Left ventricle myocardium inferior (tissue), 1 donor: ENCODE results near the gene CCDC136. TPM values are rescaled to one million over a fixed set of nuclear protein-coding genes. Genes with fewer than 3 reads are reported as not detected.

Experiments used
- DNase-seq: peaks from one replicate; pipeline ENCODE4 v3.0.0-alpha.2; 2020
- H3K27ac ChIP-seq: fragments of 200-600 bp; replicated peaks from 2 replicates; pipeline ENCODE4 v1.8.0; 2021
- H3K27me3 ChIP-seq: fragments of 200-600 bp; 2 replicates; pipeline ENCODE4 v1.8.0; 2021; ENCODE audit warnings: low read depth
- H3K36me3 ChIP-seq: fragments of 200-600 bp; 2 replicates; pipeline ENCODE4 v1.8.0; 2021
- H3K4me1 ChIP-seq: fragments of 200-600 bp; 2 replicates; pipeline ENCODE4 v1.8.0; 2021
- H3K4me3 ChIP-seq: fragments of 200-600 bp; 2 replicates; pipeline ENCODE4 v1.8.0; 2021; ENCODE audit warnings: mild to moderate bottlenecking, moderate library complexity
- H3K9me3 ChIP-seq: fragments of 200-600 bp; replicated peaks from 2 replicates; pipeline ENCODE4 v1.8.0; 2021
- CTCF ChIP-seq: fragments of 200-600 bp; IDR thresholded peaks from 2 replicates; pipeline ENCODE4 v1.8.0; 2021; ENCODE audit warnings: antibody characterized with exemption, mild to moderate bottlenecking, borderline replicate concordance
- intact Hi-C: fragments of 100-400 bp; cut with micrococcal nuclease; formaldehyde crosslinking; loops from one replicate; pipeline ENCODE4 v1.11.0; 2022
- total RNA-seq: library from RNA; stranded (reverse); fragmentation: NEBNext Ultra II Directional; extraction: Animal tissue kit (Norgen Biotek cat#: 25700); gene quantifications from one replicate; pipeline ENCODE4 v1.2.1, GENCODE V29; 2021
- donor health status: DM: no; HTN: yes; CAD: no; lungs with severe emphysema.

Gene CCDC136
- total RNA-seq, 1 donor from 2014 or later = 8.2 TPM

GRCh38 chr7:128778946-128779345 is 12.8 kb upstream of the CCDC136 start:
- no peak overlapping the region for H3K27ac ChIP-seq
- peaks cover 14% of the 10 kb centered on the region for H3K4me1 ChIP-seq
- TF ChIP-seq CTCF = no peak
- no peaks in the 10 kb centered on the region for H3K27me3 ChIP-seq
- intact Hi-C loops = no loop called here
- H3K4me3 ChIP-seq = no peak overlapping the region
- no peaks in the 10 kb centered on the region for H3K36me3 ChIP-seq
- no peak for DNase-seq
- peaks cover 12% of the 10 kb centered on the region for H3K9me3 ChIP-seq

GRCh38 chr7:128781126-128781525 is 10.6 kb upstream of the CCDC136 start:
- Histone ChIP-seq H3K36me3 (no peaks in the 10 kb centered on the region), H3K9me3 (peaks cover 12% of the 10 kb centered on the region), H3K4me3 (no peak overlapping the region), H3K27ac (no peak overlapping the region), H3K27me3 (no peaks in the 10 kb centered on the region), H3K4me1 (peaks cover 14% of the 10 kb centered on the region)
- intact Hi-C loops = no loop called here
- TF ChIP-seq CTCF = no peak
- DNase-seq = no peak

DNA sequence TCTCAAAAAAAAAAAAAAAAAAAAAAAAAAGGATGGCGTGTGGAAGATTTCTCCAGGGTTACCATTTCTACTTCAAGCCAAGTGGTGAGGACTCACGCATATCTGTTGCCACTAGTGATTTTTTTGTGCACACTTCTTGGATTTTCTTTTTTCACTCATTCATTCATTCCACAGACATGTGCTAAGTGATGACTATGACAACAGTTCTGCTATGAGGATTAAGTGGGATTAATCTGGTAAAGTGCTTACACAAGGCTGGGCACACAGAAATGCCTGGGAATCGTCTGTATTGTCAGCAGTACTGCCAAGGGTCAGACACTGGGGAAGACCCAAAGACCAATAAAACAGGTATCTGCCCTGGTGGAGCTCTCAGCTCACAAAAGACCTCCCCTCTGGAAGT is 9.9 kb upstream of the CCDC136 start:
- H3K27me3 ChIP-seq = no peaks in the 10 kb centered on the region
- H3K27ac ChIP-seq = no peak overlapping the region
- no peak for TF ChIP-seq CTCF
- H3K36me3 ChIP-seq = no peaks in the 10 kb centered on the region
- intact Hi-C loops = no loop called here
- H3K4me3 ChIP-seq = no peak overlapping the region
- DNase-seq = no peak
- H3K9me3 ChIP-seq = peaks cover 12% of the 10 kb centered on the region
- peaks cover 14% of the 10 kb centered on the region for H3K4me1 ChIP-seq

DNA sequence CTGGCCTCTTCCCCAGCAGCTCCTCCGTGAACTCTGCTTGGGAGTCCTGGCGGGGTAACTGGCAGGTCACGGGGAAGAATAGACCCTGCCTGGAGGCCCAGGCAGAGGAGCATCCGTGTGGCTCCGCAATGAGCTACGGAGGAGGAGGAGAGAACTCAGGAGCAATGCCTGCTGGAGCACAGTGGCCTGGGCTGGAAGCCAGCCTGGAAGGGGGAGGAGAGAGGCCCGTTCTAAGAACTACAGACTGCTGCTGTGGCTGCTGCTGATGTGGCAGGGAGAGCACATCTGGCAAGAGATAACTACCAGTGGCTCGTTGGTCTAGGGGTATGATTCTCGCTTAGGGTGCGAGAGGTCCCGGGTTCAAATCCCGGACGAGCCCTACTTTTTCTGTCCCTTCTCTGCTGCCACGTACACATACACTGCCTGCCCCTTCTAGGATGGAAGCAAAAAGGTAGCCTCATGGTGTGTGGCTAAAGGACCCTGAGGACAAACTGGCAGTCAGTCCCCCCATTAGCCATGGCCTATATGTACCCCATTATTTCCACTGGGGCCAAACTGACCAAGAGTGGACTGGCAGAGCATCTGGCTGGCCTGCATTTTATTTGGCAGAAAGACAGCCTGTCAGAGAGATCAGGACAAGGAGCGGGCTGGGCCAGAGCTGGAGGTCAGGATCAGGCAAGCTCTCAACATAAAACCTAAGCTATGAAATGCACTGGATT is 8.5 kb upstream of the CCDC136 start:
- TF ChIP-seq CTCF = no peak
- Histone ChIP-seq H3K36me3 (no peaks in the 10 kb centered on the region), H3K27ac (peak overlapping the region; percentile 32), H3K4me3 (no peak overlapping the region), H3K4me1 (peaks cover 14% of the 10 kb centered on the region), H3K9me3 (peaks cover 4% of the 10 kb centered on the region), H3K27me3 (no peaks in the 10 kb centered on the region)
- intact Hi-C loops = no loop called here
- peak; percentile 86 for DNase-seq

GRCh38 chr7:128785738-128786137 is 6.0 kb upstream of the CCDC136 start:
- intact Hi-C loops = no loop called here
- Histone ChIP-seq H3K4me1 (peaks cover 22% of the 10 kb centered on the region), H3K9me3 (no peaks in the 10 kb centered on the region), H3K4me3 (no peak overlapping the region), H3K36me3 (no peaks in the 10 kb centered on the region), H3K27ac (no peak overlapping the region), H3K27me3 (no peaks in the 10 kb centered on the region)
- no peak for DNase-seq
- no peak for TF ChIP-seq CTCF
